GM19240 (cell line): ENCODE results near the gene KRTAP2-3.
"Not testable (repeated sequence)": the region's sequence is repeated elsewhere in the genome, so short reads cannot be mapped to it uniquely, and the experiment has no call there.

Experiments
- DNase-seq: peaks from one replicate; pipeline ENCODE4 v3.0.0; 2011; ENCODE audit warnings: low spot score; ENCODE audit not compliant: insufficient read length

KRTAP2-3 gene

DNA sequence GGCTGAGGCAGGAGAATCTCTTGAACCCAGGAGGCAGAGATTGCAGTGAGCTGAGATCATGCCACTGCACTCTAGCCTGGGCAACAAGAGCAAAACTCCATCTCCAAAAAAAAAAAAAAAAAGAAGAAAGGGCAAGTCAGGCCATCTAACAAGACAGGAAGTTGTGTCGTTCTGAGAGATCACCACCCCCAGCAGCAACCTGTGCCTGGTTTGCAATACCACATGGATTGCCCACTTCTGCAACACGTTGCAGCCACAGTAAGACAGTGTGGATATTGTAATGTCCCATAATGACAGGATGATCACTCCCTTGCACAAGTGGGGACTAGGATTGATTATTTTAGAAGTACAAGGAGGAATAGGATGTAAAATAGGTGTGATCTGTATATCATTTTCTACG is 9.1 kb upstream of the KRTAP2-3 start:
- DNase-seq = no peak

DNA sequence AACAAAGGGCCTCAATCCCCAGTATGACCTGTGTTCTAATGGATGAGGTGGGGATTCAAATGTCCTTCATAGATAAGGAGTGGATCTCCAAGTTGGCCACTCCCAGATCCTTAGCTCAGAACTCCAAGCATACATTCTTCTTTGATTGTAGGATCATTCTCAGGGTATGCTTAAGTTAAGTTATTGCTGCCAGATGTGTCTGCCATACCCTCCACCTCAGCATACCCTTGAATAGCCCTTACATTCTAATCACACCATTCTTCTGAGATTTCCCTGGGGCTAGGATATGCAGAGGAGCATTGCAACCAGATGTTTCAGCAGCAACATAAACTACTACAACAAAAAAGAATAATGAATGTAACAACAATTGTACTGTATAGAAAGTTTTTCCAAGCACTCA is 7.4 kb upstream of the KRTAP2-3 start:
- no peak for DNase-seq

- no peak for DNase-seq
These were observed 6.1 kb upstream of the KRTAP2-3 start, which contains the start of gene KRTAP2-4 for GRCh38 chr17:41065829-41066624. Gene KRTAP2-4, minus strand, starts transcription at chr17:41065879. Its CDS starts 34 bp downstream, at chr17:41065845.

DNA sequence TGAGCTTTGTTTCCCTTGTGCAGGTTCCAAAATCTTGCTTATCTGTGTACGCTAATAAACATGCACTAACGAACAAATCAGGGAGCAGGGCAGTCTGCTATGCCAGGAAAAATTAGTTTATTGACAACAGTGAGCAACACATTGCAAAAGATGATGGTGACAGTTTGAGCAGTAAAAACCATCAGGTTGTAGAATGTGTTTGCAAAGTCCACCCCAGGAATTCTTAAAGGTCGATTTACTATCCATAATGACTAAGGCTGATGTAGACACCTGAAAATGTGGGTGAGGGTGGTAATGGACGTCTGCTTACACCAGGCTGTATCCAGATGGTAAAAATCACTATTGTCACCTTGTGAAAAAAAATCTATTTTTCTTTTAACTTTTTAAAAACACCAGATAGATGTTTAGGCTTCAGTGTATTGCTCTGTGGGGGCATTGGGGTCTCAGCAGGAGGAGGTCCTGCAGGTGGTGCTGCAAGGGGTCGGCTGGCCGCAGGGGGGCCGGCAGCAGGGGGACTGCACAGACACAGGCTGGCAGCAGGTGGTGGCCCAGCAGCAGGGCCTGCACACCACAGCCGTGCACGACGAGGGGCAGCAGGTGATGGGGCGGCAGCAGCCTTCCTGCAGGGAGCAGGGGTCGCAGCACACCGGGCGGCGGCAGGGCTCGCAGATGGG is 5.2 kb upstream of the KRTAP2-3 start:
- not testable (repeated sequence) for DNase-seq

DNA sequence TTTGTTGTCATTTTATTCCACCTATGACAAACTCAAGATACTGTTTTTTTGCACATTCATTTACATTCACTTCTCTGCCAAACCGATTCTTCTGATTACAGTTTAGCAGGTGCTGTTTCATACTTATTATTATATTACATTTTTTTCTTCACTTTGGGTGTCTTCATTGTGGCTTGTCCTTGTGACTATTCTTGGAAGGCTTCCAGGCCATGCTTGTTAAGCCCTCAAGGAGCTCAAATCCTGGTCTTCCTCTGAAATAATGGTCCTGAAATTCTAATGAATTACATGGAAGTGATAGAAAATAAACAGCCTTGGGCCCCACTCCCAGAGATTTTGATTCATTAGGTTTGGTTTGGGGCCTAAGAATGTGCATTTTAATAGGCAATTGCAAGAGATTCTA is 4.4 kb upstream of the KRTAP2-3 start:
- DNase-seq = no peak

- no peak for DNase-seq
These were observed 3.5 kb upstream of the KRTAP2-3 start for GRCh38 chr17:41063449-41063848.

- no peak for DNase-seq
These were observed 2.0 kb upstream of the KRTAP2-3 start for GRCh38 chr17:41061964-41062363.

- DNase-seq = not testable (repeated sequence)
These were observed 450 bp downstream of the KRTAP2-3 start for GRCh38 chr17:41059276-41060051.

DNA sequence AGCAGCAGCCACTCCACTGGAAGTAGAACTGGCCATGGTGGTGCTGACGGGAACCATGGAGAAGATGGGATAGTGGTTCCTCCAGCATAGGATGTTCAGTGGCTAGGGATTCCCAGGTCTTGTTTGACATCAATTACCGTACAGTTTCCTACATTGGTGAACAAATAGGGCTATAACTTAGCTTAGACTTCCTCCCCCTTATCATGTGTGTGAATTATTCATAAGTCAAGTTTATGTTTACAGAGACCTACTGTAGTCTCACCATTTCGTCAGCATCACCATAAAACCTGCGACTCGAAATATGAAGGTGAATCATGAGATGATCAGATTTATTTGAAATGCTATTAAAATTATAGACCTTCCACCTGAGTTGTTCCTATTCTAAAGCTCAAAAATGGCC is 1.2 kb downstream of the KRTAP2-3 start:
- no peak for DNase-seq

DNA sequence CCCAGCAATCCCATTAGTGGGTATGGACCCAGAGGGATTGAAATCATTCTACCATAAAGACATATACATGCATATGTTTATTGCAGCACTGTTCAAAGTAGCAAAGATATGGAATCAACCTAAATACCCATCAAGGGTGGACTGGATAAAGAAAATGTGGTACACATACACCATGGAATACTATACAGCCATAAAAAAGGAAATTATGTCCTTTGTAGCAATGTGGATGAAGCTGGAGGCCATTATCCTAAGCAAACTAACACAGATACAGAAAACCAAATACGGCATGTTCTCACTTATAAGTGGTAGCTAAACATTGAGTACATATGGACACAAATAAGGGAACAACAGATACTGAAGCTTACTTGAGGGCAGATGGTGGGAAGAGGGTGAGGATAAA is 2.4 kb downstream of the KRTAP2-3 start:
- DNase-seq = no peak

GRCh38 chr17:41055130-41055529 is 4.8 kb downstream of the KRTAP2-3 start, which contains the start of gene KRTAP2-2:
Gene KRTAP2-2, minus strand, starts transcription at chr17:41055230. Its CDS starts 19 bp downstream, at chr17:41055211.
- DNase-seq = not testable (repeated sequence)

GRCh38 chr17:41054556-41054955 is 5.4 kb downstream of the KRTAP2-3 start:
- DNase-seq = not testable (repeated sequence)

DNA sequence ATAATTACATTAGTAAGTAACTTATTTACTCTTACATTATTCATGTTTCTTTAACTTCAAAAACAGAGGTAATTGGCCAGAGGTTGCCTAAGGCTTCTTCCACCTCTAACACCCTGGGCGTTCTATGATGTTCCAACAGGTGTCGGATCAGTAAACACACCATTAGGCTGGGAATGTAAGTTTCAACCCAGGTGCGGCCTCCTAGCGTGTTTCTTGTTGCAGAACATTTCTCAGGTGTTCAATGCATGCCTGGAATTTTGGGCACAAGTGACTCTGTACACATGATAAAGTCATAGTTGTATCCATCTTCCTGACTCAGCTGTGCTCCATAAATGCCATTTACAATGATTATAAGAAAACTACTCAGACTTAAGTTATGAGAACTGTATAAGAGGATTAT is 5.9 kb downstream of the KRTAP2-3 start:
- DNase-seq = no peak

- DNase-seq = no peak
These were observed 7.3 kb downstream of the KRTAP2-3 start for GRCh38 chr17:41052566-41052965.

DNA sequence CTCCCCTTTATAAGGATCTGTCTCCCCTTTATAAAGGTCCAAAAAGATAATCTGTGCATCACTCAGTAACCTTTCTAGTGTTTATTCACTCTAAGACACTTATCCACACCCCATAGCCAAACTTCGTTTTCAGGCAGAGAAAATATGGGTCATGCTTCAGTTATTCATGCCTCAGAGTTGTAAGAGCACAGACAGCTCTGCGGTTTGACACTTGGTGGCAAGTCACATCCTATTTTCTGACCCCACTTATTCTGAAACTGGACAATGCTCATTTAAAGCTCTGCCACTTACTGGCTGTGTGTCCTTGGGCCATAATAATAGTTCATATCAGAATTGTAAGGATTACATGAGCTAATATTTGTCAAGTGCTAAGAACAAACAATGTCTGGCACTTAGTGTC is 10.8 kb downstream of the KRTAP2-3 start:
- no peak for DNase-seq

DNA sequence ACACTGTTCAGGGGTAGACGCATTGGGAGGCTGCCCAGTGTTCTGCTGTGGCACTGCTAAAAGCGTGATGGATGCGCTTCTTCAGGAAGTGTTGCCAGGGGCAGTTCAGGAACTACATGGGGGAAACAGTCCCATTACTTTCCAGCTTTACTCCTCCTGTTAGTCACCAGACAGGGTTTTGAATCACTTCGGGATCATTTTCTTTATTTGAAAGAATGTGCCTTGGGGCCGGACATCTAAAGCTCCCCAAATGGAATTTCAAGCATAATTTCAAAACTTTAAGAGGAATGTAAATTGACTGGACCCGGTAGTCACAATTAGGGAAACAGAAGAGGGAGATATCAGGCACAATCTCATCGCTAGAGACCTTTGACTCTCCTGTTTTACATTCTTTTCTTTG is 11.5 kb downstream of the KRTAP2-3 start:
- DNase-seq = no peak

DNA sequence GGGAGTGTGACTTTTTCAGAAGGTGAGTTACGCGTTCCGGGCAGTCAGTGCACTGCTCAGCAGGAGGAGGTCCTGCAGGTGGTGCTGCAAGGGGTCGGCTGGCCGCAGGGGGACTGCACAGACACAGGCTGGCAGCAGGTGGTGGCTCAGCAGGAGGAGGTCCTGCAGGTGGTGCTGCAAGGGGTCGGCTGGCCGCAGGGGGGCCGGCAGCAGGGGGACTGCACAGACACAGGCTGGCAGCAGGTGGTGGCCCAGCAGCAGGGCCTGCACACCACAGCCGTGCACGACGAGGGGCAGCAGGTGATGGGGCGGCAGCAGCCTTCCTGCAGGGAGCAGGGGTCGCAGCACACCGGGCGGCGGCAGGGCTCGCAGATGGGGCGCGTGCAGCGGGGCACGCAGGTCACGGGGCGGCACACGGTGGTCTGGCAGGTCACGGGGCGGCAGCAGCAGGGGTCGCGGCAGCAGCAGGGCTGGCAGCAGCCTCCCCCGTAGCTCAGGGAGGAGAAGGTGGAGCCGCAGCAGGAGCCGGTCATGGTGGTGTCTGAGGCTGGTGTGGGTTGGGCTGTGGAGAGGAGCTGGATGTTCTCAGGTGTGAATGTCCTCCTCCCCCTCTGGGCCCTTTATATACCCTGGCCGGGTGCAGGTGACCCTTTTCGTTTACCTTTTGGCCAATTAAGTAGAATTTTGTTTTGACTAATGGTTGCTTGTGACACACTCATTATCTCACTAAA is 13.0 kb downstream of the KRTAP2-3 start, which contains the start of gene KRTAP2-1:
TSS of gene KRTAP2-1 (minus strand) at position 582 of the 731 bp plus-strand sequence. CDS start at position 533, 49 bp downstream.
- not testable (repeated sequence) for DNase-seq

- DNase-seq = no peak
These were observed 17.0 kb downstream of the KRTAP2-3 start for GRCh38 chr17:41042953-41043352.

- DNase-seq = not testable (repeated sequence)
These were observed 18.9 kb downstream of the KRTAP2-3 start, which contains the start of gene KRTAP1-1 for GRCh38 chr17:41040783-41041571. Gene KRTAP1-1, minus strand, starts transcription at chr17:41041450. Its CDS starts 53 bp downstream, at chr17:41041397.

- no peak for DNase-seq
These were observed 22.0 kb downstream of the KRTAP2-3 start for GRCh38 chr17:41037853-41038350.
